WTC11 (cell line): ENCODE measurements around the gene EPS8L2. TPM values are rescaled to one million over a fixed set of nuclear protein-coding genes. Genes with fewer than 3 reads are reported as not detected.

ENCODE experiments used
- ATAC-seq: fragments of 200-7000 bp; cut with Tn5 transposase; 2 replicates; pipeline ENCODE4 v1.10.0; 2021; ENCODE audit warnings: mild to moderate bottlenecking, moderate library complexity
- CTCF ChIA-PET: fragments of 300-600 bp; sonication (Branson Sonifier 250); formaldehyde crosslinking; loops from one replicate; lab custom pipeline; 2021; ENCODE audit warnings: antibody characterized with exemption; lab: Charles Lee
- POLR2A ChIA-PET: fragments of 350-600 bp; sonication (Branson Sonifier 250); formaldehyde crosslinking; loops from one replicate; lab custom pipeline; 2021; ENCODE audit warnings: antibody characterized with exemption; lab: Charles Lee
- DNase-seq: peaks from one replicate; pipeline ENCODE4 v3.0.0; 2021; ENCODE audit warnings: low spot score
- H3K27ac Mint-ChIP-seq: 2 replicates; pipeline ENCODE4 v1.8.0; 2021; ENCODE audit warnings: mixed read lengths
- H3K27me3 Mint-ChIP-seq: 2 replicates; pipeline ENCODE4 v1.8.0; 2021; ENCODE audit warnings: low read depth, mild to moderate bottlenecking, moderate library complexity, mixed read lengths
- H3K36me3 Mint-ChIP-seq: 2 replicates; pipeline ENCODE4 v1.8.0; 2021; ENCODE audit warnings: mixed read lengths
- H3K4me1 Mint-ChIP-seq: 2 replicates; pipeline ENCODE4 v1.8.0; 2022; ENCODE audit warnings: mixed read lengths
- H3K4me3 Mint-ChIP-seq: 2 replicates; pipeline ENCODE4 v1.8.0; 2021; ENCODE audit warnings: mild to moderate bottlenecking, moderate library complexity, mixed read lengths
- H3K9me3 Mint-ChIP-seq: 2 replicates; pipeline ENCODE4 v1.8.0; 2021; ENCODE audit warnings: mixed read lengths
- CBFB ChIP-seq: sonication (generic); formaldehyde crosslinking; IDR thresholded peaks from 2 replicates; pipeline ENCODE4 v1.8.1; 2022; ENCODE audit warnings: mild to moderate bottlenecking, low read depth, missing genetic modification reagents
- FOXJ3 ChIP-seq: sonication (generic); formaldehyde crosslinking; IDR thresholded peaks from 2 replicates; pipeline ENCODE4 v1.9.0; 2021; ENCODE audit warnings: missing genetic modification reagents, mild to moderate bottlenecking, borderline replicate concordance
- JAZF1 ChIP-seq: fragments of 250-450 bp; sonication (Bioruptor Pico); IDR thresholded peaks from 2 replicates; pipeline ENCODE4 v1.9.0; 2021; ENCODE audit warnings: moderate library complexity, mild to moderate bottlenecking, inconsistent platforms
- JUN ChIP-seq: sonication (generic); formaldehyde crosslinking; IDR thresholded peaks from 2 replicates; pipeline ENCODE4 v1.8.0; 2023; ENCODE audit warnings: mild to moderate bottlenecking, missing genetic modification reagents
- KAT7 ChIP-seq: sonication (generic); formaldehyde crosslinking; IDR thresholded peaks from 2 replicates; pipeline ENCODE4 v1.8.1; 2023; ENCODE audit warnings: missing genetic modification reagents, mild to moderate bottlenecking, borderline replicate concordance
- MXD4 ChIP-seq: fragments of 250-450 bp; sonication (Bioruptor Pico); IDR thresholded peaks from 2 replicates; pipeline ENCODE4 v1.8.0; 2021; ENCODE audit warnings: mild to moderate bottlenecking, moderate library complexity, borderline replicate concordance
- NR2C2 ChIP-seq: sonication (generic); formaldehyde crosslinking; IDR thresholded peaks from 2 replicates; pipeline ENCODE4 v1.8.0; 2022; ENCODE audit warnings: mild to moderate bottlenecking, missing genetic modification reagents
- RELA ChIP-seq: sonication (generic); formaldehyde crosslinking; IDR thresholded peaks from 2 replicates; pipeline ENCODE4 v1.8.1; 2022; ENCODE audit warnings: missing genetic modification reagents, mild to moderate bottlenecking, borderline replicate concordance
- SMAD4 ChIP-seq: sonication (generic); formaldehyde crosslinking; IDR thresholded peaks from 2 replicates; pipeline ENCODE4 v1.8.0; 2022; ENCODE audit warnings: mild to moderate bottlenecking, missing genetic modification reagents
- SOX15 ChIP-seq: fragments of 250-450 bp; sonication (Bioruptor Pico); IDR thresholded peaks from 2 replicates; pipeline ENCODE4 v1.9.0; 2021; ENCODE audit warnings: mild to moderate bottlenecking
- TEAD4 ChIP-seq: sonication (generic); formaldehyde crosslinking; IDR thresholded peaks from 2 replicates; pipeline ENCODE4 v1.8.0; 2022; ENCODE audit warnings: mild to moderate bottlenecking, missing genetic modification reagents
- ZNF232 ChIP-seq: sonication (generic); formaldehyde crosslinking; IDR thresholded peaks from 2 replicates; pipeline ENCODE4 v1.8.0; 2022; ENCODE audit warnings: mild to moderate bottlenecking, missing genetic modification reagents
- ZNF317 ChIP-seq: sonication (generic); formaldehyde crosslinking; IDR thresholded peaks from 2 replicates; pipeline ENCODE4 v1.8.1; 2023; ENCODE audit warnings: low read depth, mild to moderate bottlenecking, moderate library complexity, missing genetic modification reagents, borderline replicate concordance
- ZNF423 ChIP-seq: fragments of 250-450 bp; sonication (Bioruptor Pico); IDR thresholded peaks from 2 replicates; pipeline ENCODE4 v2.1.2; 2022; ENCODE audit warnings: mild to moderate bottlenecking, moderate library complexity
- ZNF671 ChIP-seq: fragments of 250-450 bp; sonication (Bioruptor Pico); IDR thresholded peaks from 2 replicates; pipeline ENCODE4 v1.8.0; 2021; ENCODE audit warnings: mild to moderate bottlenecking
- total RNA-seq: library from RNA; stranded (reverse); gene quantifications from 3 replicates; pipeline ENCODE4 v1.2.3, GENCODE V29; 2021
- TF ChIP-seq, protein P1 (sequence below): sonication (generic); formaldehyde crosslinking; IDR thresholded peaks from 2 replicates; pipeline ENCODE4 v1.8.1; 2023; ENCODE audit warnings: mild to moderate bottlenecking, missing genetic modification reagents
- TF ChIP-seq, protein P2 (sequence below): sonication (generic); formaldehyde crosslinking; IDR thresholded peaks from 2 replicates; pipeline ENCODE4 v1.8.1; 2022; ENCODE audit warnings: low read depth, mild to moderate bottlenecking, moderate library complexity, missing genetic modification reagents, borderline replicate concordance
- TF ChIP-seq, protein P3 (sequence below): sonication (generic); formaldehyde crosslinking; IDR thresholded peaks from 2 replicates; pipeline ENCODE4 v1.8.0; 2023; ENCODE audit warnings: missing genetic modification reagents, mild to moderate bottlenecking, borderline replicate concordance
- TF ChIP-seq, protein P4 (sequence below): sonication (generic); formaldehyde crosslinking; IDR thresholded peaks from 2 replicates; pipeline ENCODE4 v1.8.0; 2022; ENCODE audit warnings: mild to moderate bottlenecking, missing genetic modification reagents
- TF ChIP-seq, protein P5 (sequence below): fragments of 250-450 bp; sonication (Bioruptor Pico); IDR thresholded peaks from 2 replicates; pipeline ENCODE4 v1.9.0; 2021; ENCODE audit warnings: mild to moderate bottlenecking
- TF ChIP-seq, protein P6 (sequence below): sonication (generic); formaldehyde crosslinking; IDR thresholded peaks from 2 replicates; pipeline ENCODE4 v1.8.0; 2022; ENCODE audit warnings: mild to moderate bottlenecking, missing genetic modification reagents
- TF ChIP-seq, protein P7 (sequence below): sonication (generic); formaldehyde crosslinking; conservative IDR thresholded peaks from 2 replicates; pipeline ENCODE4 v1.8.1; 2023; ENCODE audit warnings: mild to moderate bottlenecking, low read depth, missing genetic modification reagents, moderate library complexity

EPS8L2 gene
- total RNA-seq, 1 experiment from 2014 or later, result 51.6 TPM

DNA sequence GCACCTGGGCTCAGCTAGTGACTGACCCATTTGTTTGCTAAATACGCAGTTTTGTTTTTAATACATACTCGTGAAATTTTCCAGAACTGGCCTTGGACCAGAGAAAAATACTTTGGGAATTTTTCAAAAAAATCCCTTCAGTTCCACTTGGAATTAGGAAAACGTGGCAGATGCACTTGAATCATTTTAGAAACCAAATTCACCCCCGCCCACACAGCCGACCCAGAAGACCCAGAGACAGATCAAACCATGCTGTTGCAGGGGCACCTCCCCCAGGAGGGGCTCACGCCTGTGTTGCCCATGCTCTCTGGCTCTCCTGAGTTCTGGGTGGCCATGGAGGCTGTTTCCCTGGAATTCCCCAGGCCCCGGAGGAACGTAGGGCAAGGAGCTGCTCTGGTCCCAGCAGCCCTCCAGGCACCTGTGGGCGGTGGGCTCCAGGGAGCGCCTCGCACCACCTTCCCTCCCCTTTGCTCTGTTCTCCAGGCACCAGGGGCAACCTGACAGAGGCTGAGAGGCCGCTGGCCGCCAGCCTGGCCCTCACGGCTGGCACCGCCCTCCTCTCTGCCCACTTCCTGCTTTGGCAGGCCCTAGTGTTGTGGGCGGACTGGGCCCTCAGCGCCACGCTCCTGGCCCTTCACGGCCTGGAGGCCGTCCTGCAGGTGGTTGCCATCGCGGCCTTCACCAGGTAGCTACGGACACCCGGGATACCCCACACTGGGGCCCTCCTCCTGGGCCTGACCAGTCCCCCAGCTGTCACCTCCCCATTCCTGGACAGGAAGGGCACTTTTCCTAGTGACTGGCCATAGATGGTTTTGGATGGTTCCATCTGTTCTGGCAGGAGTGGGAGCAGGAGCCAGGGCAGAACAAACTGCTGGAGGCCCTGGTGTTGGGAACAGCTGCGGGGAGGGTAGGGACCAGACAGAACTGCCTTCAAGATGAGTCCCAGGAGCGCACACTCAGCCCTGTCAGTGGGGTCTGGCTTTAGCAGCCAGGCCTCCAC is 3.3 kb upstream of the EPS8L2 start:
- CTCF ChIA-PET, result interaction anchor here (1.0 to 1.6 kb wide), 2 partner anchors 20 to 23 kb away, joined by 5 read pairs; no protein-coding TSS in a partner anchor
- TF ChIP-seq, protein P1, sequence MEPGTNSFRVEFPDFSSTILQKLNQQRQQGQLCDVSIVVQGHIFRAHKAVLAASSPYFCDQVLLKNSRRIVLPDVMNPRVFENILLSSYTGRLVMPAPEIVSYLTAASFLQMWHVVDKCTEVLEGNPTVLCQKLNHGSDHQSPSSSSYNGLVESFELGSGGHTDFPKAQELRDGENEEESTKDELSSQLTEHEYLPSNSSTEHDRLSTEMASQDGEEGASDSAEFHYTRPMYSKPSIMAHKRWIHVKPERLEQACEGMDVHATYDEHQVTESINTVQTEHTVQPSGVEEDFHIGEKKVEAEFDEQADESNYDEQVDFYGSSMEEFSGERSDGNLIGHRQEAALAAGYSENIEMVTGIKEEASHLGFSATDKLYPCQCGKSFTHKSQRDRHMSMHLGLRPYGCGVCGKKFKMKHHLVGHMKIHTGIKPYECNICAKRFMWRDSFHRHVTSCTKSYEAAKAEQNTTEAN (CRISPR knock-in tag), result no peak
- TF ChIP-seq FOXJ3 (CRISPR knock-in tag) (no peak), TEAD4 (CRISPR knock-in tag) (no peak), NR2C2 (CRISPR knock-in tag) (no peak), JAZF1 (CRISPR knock-in tag) (no peak), ZNF423 (CRISPR knock-in tag) (no peak), SMAD4 (no peak), RELA (no peak), ZNF671 (CRISPR knock-in tag) (no peak), CBFB (CRISPR knock-in tag) (no peak), KAT7 (CRISPR knock-in tag) (no peak)
- TF ChIP-seq, protein P2, sequence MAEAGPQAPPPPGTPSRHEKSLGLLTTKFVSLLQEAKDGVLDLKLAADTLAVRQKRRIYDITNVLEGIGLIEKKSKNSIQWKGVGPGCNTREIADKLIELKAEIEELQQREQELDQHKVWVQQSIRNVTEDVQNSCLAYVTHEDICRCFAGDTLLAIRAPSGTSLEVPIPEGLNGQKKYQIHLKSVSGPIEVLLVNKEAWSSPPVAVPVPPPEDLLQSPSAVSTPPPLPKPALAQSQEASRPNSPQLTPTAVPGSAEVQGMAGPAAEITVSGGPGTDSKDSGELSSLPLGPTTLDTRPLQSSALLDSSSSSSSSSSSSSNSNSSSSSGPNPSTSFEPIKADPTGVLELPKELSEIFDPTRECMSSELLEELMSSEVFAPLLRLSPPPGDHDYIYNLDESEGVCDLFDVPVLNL (CRISPR knock-in tag), result no peak
- TF ChIP-seq, protein P3, sequence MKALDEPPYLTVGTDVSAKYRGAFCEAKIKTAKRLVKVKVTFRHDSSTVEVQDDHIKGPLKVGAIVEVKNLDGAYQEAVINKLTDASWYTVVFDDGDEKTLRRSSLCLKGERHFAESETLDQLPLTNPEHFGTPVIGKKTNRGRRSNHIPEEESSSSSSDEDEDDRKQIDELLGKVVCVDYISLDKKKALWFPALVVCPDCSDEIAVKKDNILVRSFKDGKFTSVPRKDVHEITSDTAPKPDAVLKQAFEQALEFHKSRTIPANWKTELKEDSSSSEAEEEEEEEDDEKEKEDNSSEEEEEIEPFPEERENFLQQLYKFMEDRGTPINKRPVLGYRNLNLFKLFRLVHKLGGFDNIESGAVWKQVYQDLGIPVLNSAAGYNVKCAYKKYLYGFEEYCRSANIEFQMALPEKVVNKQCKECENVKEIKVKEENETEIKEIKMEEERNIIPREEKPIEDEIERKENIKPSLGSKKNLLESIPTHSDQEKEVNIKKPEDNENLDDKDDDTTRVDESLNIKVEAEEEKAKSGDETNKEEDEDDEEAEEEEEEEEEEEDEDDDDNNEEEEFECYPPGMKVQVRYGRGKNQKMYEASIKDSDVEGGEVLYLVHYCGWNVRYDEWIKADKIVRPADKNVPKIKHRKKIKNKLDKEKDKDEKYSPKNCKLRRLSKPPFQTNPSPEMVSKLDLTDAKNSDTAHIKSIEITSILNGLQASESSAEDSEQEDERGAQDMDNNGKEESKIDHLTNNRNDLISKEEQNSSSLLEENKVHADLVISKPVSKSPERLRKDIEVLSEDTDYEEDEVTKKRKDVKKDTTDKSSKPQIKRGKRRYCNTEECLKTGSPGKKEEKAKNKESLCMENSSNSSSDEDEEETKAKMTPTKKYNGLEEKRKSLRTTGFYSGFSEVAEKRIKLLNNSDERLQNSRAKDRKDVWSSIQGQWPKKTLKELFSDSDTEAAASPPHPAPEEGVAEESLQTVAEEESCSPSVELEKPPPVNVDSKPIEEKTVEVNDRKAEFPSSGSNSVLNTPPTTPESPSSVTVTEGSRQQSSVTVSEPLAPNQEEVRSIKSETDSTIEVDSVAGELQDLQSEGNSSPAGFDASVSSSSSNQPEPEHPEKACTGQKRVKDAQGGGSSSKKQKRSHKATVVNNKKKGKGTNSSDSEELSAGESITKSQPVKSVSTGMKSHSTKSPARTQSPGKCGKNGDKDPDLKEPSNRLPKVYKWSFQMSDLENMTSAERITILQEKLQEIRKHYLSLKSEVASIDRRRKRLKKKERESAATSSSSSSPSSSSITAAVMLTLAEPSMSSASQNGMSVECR (CRISPR knock-in tag), result no peak
- no peaks in the 10 kb centered on the region for H3K9me3 Mint-ChIP-seq
- 0 out of 2 replicates have a peak, but pooled peaks cover 3% of the 10 kb centered on the region for H3K36me3 Mint-ChIP-seq
- peaks cover 17% of the 10 kb centered on the region for H3K4me1 Mint-ChIP-seq
- POLR2A ChIA-PET, result no interaction called here
- ATAC-seq, result no peak
- DNase-seq, result no peak
- no peak overlapping the region for H3K27ac Mint-ChIP-seq
- H3K4me3 Mint-ChIP-seq, result no peak overlapping the region
- no peaks in the 10 kb centered on the region for H3K27me3 Mint-ChIP-seq

DNA sequence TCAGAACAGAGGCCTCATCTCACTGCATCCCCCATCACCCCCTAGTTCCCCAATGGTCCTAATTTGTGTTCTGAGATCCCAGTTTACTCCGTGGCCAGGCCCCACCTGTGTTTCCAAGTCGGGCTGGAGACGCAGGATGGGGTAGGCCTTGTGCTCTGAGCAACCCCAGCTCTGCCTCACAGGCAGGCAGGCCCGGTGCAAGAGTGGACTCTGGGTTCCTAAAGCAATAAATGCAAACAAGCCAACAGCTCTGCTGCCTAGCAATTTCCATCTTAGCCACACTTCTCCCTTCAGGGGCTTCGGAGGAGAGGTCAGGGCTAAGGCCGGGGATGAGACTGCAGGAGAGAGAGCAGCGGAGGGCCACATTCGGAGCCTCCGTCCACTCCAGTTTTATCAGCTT is 2.5 kb upstream of the EPS8L2 start:
- Mint-ChIP-seq H3K4me3 (no peak overlapping the region), H3K9me3 (no peaks in the 10 kb centered on the region), H3K27me3 (no peaks in the 10 kb centered on the region), H3K36me3 (0 out of 2 replicates have a peak, but pooled peaks cover 3% of the 10 kb centered on the region), H3K4me1 (peaks cover 13% of the 10 kb centered on the region), H3K27ac (no peak overlapping the region)
- CTCF ChIA-PET, result interaction anchor here (1.0 to 3.8 kb wide), 3 partner anchors 19 to 23 kb away, joined by 5 to 32 read pairs (median 5); no protein-coding TSS in a partner anchor
- ATAC-seq (no peak), DNase-seq (no peak)
- POLR2A ChIA-PET, result no interaction called here
- TF ChIP-seq, protein P4, sequence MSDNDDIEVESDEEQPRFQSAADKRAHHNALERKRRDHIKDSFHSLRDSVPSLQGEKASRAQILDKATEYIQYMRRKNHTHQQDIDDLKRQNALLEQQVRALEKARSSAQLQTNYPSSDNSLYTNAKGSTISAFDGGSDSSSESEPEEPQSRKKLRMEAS (CRISPR knock-in tag), result no peak
- TF ChIP-seq, protein P5, sequence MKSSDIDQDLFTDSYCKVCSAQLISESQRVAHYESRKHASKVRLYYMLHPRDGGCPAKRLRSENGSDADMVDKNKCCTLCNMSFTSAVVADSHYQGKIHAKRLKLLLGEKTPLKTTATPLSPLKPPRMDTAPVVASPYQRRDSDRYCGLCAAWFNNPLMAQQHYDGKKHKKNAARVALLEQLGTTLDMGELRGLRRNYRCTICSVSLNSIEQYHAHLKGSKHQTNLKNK (CRISPR knock-in tag), result no peak
- TF ChIP-seq ZNF317 (CRISPR knock-in tag), result no peak
- TF ChIP-seq JUN, result no peak
- TF ChIP-seq, protein P6, sequence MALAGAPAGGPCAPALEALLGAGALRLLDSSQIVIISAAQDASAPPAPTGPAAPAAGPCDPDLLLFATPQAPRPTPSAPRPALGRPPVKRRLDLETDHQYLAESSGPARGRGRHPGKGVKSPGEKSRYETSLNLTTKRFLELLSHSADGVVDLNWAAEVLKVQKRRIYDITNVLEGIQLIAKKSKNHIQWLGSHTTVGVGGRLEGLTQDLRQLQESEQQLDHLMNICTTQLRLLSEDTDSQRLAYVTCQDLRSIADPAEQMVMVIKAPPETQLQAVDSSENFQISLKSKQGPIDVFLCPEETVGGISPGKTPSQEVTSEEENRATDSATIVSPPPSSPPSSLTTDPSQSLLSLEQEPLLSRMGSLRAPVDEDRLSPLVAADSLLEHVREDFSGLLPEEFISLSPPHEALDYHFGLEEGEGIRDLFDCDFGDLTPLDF (CRISPR knock-in tag), result no peak
- no peak for TF ChIP-seq MXD4 (CRISPR knock-in tag)
- TF ChIP-seq ZNF232 (CRISPR knock-in tag), result no peak
- no peak for TF ChIP-seq SOX15 (CRISPR knock-in tag)
- no peak for TF ChIP-seq RELA
- TF ChIP-seq, protein P7, sequence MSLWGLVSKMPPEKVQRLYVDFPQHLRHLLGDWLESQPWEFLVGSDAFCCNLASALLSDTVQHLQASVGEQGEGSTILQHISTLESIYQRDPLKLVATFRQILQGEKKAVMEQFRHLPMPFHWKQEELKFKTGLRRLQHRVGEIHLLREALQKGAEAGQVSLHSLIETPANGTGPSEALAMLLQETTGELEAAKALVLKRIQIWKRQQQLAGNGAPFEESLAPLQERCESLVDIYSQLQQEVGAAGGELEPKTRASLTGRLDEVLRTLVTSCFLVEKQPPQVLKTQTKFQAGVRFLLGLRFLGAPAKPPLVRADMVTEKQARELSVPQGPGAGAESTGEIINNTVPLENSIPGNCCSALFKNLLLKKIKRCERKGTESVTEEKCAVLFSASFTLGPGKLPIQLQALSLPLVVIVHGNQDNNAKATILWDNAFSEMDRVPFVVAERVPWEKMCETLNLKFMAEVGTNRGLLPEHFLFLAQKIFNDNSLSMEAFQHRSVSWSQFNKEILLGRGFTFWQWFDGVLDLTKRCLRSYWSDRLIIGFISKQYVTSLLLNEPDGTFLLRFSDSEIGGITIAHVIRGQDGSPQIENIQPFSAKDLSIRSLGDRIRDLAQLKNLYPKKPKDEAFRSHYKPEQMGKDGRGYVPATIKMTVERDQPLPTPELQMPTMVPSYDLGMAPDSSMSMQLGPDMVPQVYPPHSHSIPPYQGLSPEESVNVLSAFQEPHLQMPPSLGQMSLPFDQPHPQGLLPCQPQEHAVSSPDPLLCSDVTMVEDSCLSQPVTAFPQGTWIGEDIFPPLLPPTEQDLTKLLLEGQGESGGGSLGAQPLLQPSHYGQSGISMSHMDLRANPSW (CRISPR knock-in tag), result no peak
